ENCODE results near the gene ZDHHC7.

The ZDHHC7 gene

GRCh38 chr16:84960942-84961341 lies 50.4 kb downstream of the ZDHHC7 start:
- POLR2A ChIA-PET: no interaction called here
- CTCF ChIA-PET: interaction anchor here (3.1 to 3.8 kb wide), 3 partner anchors 8 to 207 kb away, joined by 28 to 38 read pairs (median 32); no protein-coding TSS in a partner anchor
- TF ChIP-seq CTCF (IDR thresholded peaks at IDR 0.05; ENCODE audit: insufficient read depth, low read length, missing control alignments): no peak
- DNase-seq (ENCODE audit: low read depth, low spot score): no peak
- H3K4me3 ChIP-seq (ENCODE audit: low read depth, low read length): no peak overlapping the region

DNA sequence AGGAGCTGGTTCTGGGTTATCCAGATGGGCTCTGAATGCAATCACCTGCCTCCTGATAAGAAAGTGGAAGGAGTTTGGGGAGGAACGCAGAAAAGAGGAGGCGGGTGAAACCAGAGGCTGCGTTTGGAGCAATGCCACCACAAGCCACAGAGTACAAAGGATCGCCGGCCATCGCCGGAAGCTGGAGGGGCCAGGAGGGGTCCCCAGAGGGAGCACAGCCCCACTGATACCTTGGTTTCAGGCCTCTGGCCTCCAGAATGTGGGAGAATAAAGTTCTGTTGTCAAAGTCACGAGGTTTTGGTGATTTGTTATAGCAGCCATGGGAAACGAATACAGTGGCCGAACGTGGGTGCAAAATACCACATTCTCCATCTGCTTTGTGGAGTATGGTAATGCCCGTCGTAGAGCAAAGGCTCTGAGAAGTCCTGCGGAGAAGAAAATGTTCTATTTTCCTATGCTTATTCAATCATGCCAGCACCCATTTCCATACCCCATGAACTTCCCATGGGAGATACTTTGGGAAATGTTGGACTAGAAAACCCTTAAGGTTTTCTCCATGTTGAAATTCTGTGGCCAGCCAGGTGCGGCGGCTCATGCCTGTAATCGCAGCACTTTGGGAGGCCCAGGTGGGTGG lies 51.4 kb downstream of the ZDHHC7 start:
- H3K4me3 ChIP-seq (ENCODE audit: low read depth, low read length): no peak overlapping the region
- ChIA-PET CTCF (interaction anchor here (11.2 kb wide), 2 partner anchors 10 to 203 kb away, joined by 184 to 492 read pairs; no protein-coding TSS in a partner anchor), POLR2A (no interaction called here)
- DNase-seq (ENCODE audit: low read depth, low spot score): no peak
- TF ChIP-seq CTCF (IDR thresholded peaks at IDR 0.05; ENCODE audit: insufficient read depth, low read length, missing control alignments): no peak

GRCh38 chr16:84959045-84959576 lies 52.2 kb downstream of the ZDHHC7 start:
- CTCF ChIA-PET: interaction anchor here (11.2 kb wide), 2 partner anchors 10 to 202 kb away, joined by 184 to 492 read pairs; no protein-coding TSS in a partner anchor
- no peak for DNase-seq (ENCODE audit: low read depth, low spot score)
- no peak overlapping the region for H3K4me3 ChIP-seq (ENCODE audit: low read depth, low read length)
- POLR2A ChIA-PET: no interaction called here
- TF ChIP-seq CTCF (IDR thresholded peaks at IDR 0.05; ENCODE audit: insufficient read depth, low read length, missing control alignments): peak; percentile 44

DNA sequence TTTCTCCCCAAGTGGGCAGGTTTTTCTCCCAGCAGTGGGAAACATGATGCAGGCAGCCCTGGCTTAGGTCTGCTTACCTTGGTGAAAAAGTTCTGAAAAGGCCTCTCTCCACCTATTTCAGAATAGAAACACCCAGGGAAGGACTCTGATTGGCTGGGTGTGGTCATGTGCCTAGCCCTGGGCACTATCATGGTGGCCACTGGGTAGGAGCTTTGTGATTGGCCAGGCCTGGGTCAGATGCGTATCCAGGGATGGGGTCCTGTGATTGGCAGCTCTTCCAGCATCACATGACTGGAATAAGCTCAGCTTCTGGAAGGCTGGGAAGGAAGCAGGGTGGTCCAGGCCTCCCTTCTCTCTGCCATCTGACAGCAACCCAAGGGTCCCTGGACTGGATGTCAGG lies 53.5 kb downstream of the ZDHHC7 start:
- DNase-seq (ENCODE audit: low read depth, low spot score): no peak
- ChIA-PET CTCF (interaction anchor here (1.1 to 11.2 kb wide), 3 partner anchors 12 to 201 kb away, joined by 3 to 492 read pairs (median 184); no protein-coding TSS in a partner anchor), POLR2A (no interaction called here)
- no peak for TF ChIP-seq CTCF (IDR thresholded peaks at IDR 0.05; ENCODE audit: insufficient read depth, low read length, missing control alignments)
- H3K4me3 ChIP-seq (ENCODE audit: low read depth, low read length): no peak overlapping the region

- CTCF ChIA-PET: interaction anchor here (1.1 to 11.2 kb wide), 3 partner anchors 12 to 200 kb away, joined by 3 to 492 read pairs (median 184); no protein-coding TSS in a partner anchor
- no peak overlapping the region for H3K4me3 ChIP-seq (ENCODE audit: low read depth, low read length)
- no peak for TF ChIP-seq CTCF (IDR thresholded peaks at IDR 0.05; ENCODE audit: insufficient read depth, low read length, missing control alignments)
- no peak for DNase-seq (ENCODE audit: low read depth, low spot score)
- POLR2A ChIA-PET: no interaction called here
Observed at GRCh38 chr16:84957192-84957591, 54.1 kb downstream of the ZDHHC7 start.

- ChIA-PET POLR2A (no interaction called here), CTCF (interaction anchor here (0.6 to 11.2 kb wide), 9 partner anchors 7 to 333 kb away, joined by 3 to 492 read pairs (median 10); no protein-coding TSS in a partner anchor)
- TF ChIP-seq CTCF (IDR thresholded peaks at IDR 0.05; ENCODE audit: insufficient read depth, low read length, missing control alignments): no peak
- DNase-seq (ENCODE audit: low read depth, low spot score): no peak
- H3K4me3 ChIP-seq (ENCODE audit: low read depth, low read length): no peak overlapping the region
Observed at GRCh38 chr16:84955427-84955826, 55.9 kb downstream of the ZDHHC7 start.
